NK-92 treated with Interleukin-12 subunit alpha and Interleukin-12 subunit beta, amount 100 ng/mL, for 24 hours (cell line): ENCODE data around the gene RBM19.

ENCODE experiments used
- DNase-seq: peaks from one replicate; lab custom pipeline; 2025; lab: John Stamatoyannopoulos, UW

RBM19 gene

DNA sequence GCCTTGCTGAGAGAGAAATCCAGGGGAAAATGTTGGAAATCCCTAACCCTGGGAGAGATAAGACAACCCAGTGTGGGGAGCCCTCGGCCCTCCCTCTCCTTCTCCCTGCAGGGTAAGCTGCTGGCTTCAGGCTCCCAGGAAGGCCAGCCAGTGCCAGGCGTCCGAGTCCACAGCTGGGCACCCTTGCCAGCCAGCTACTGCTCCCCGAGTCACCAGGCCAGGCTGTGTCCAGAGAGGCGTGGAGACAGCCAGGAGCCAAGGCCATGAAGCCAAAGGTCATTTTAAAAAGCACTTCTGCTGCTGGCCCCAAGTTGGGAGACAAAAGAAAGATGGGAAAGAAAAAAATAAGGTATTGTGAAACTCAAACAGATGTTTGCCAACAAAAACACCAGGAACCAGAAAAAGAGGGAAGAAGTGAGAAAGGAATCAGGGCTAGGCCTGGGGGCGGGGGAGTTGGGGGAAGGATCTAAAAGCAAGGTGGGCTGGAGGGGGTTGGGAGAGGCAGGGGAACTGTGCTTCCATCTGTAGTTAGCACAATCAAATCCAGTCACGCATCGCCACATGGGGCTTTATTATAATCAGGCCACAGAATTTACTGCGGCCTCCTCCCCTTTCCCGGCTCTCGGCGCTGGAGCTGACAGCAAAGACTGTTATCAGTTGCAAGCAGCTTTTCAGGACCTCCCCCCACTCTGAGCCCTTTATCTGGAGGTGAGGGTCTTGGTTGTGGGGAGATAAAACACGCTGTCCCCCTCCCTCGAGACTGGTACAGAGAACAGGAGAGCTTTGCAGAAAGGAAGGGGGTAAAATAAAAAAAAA is 33.5 kb downstream of the RBM19 start:
- DNase-seq, result no peak

GRCh38 chr12:113931517-113931916 is 34.6 kb downstream of the RBM19 start:
- DNase-seq, result no peak

GRCh38 chr12:113930249-113930648 is 35.9 kb downstream of the RBM19 start:
- no peak for DNase-seq

DNA sequence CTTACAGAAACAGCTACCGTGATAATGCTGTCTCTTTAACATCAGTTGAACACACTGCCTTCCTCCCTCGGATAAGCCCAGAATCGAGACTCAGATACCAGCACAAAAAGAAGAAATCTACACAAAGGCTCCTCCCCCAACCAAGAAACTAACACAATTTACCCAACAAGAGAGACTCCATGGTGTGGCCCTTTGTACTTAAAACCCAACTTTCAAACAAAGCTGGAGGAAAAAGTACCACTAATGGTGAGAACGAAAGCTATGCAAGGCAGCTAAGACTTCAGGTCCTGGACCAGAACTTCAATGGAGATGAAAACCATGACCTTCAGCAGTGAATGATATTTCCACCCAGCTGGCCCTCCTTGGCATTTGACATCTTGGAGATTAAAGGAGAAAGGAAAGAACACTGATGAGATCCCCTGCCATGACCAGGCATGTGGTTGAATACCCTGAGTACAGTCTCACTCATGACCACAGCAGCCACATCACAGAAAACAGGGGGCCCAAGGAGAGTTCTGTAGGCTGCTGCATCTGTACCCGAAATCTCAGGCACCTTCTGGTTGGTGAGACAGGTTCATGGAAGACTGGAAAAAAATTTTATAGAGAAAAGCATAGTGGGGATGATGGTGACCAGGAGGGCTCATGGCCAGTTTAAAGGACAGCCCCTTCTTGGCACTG is 36.7 kb downstream of the RBM19 start:
- DNase-seq, result no peak

DNA sequence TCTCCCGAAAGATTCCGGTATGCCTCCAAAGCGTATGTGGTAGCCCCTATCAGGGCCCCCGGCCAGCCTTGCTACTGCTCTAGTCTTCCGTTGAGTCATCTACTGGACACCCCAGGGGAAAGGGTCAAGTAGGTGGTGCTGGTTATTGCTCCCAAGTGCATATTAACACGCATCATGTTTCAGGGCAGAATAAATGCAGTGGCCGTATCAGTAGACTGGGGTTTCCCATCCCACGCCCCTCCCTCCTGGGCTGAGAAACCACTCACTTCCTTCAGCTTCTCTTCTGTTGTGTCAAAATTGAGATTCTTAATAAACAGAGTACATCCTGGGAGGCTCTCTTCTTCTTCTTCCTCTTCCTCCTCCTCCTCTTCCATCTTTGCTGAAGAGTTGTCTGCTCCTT is 39.3 kb downstream of the RBM19 start:
- no peak for DNase-seq

DNA sequence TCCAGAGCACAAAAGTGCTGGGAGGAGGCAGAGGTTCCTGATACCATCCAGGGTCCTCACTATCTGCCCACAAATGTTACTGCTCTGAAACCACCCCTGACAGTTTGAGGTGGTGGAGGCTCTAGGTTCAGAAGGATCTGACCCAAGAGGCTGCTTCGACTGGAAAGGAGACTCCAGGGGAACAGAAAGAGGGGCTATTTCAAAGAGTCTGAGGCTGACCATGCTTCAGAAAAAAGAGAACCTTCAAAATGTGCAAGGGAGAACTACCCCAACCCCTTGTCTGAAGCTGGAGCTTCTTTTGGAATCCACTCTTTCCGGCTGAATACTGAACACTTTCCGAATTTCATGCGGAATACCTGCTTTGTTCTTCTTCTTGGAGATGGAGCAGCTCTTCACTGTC is 41.8 kb downstream of the RBM19 start:
- no peak for DNase-seq

GRCh38 chr12:113923251-113923650 is 42.9 kb downstream of the RBM19 start:
- DNase-seq, result no peak

DNA sequence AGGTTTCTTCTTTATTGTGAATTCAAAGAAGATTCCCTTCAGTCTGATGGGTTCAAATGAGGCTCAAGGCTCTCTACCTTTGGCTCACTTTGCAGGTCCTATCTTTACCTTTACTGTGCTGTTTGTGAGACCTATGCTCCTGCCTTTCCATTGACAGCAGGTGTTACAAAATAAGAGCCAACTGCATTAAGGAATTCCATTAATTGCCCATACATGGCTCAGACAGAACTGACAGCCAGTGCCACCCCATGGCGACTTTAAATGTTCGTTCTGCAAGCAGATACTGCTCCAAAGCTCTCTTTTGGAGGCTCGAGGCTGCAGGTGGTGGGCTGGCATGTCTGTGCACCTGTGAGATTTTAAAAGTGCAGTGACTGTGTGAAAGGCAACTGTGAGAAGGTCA is 44.7 kb downstream of the RBM19 start:
- no peak for DNase-seq

DNA sequence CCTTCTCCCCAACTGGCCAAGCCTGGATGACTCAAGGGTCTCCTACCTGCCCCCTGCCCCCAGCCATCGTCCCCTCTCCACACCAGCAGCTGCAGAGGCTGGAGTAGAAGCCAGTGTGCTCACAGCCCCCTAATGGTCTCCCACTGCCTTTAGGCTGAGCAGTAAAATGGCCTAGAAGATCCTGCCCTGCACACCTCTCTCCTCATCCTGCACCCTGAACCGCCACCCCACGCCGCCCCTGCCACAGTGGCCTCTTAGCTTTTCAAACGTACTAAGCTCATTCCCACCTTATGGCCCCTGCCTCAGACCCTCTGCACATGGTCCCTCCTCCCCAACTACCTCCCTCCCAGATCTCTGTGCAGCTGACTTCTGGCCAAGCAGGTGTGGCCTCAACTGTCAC is 46.3 kb downstream of the RBM19 start:
- DNase-seq, result no peak

- no peak for DNase-seq
These were observed 47.8 kb downstream of the RBM19 start for GRCh38 chr12:113918306-113918705.

GRCh38 chr12:113917393-113917792 is 48.7 kb downstream of the RBM19 start:
- no peak for DNase-seq

- DNase-seq, result no peak
These were observed 51.3 kb downstream of the RBM19 start for GRCh38 chr12:113914806-113915205.

GRCh38 chr12:113914176-113914575 is 51.9 kb downstream of the RBM19 start:
- DNase-seq, result no peak

GRCh38 chr12:113912760-113913329 is 53.3 kb downstream of the RBM19 start:
- DNase-seq, result no peak

DNA sequence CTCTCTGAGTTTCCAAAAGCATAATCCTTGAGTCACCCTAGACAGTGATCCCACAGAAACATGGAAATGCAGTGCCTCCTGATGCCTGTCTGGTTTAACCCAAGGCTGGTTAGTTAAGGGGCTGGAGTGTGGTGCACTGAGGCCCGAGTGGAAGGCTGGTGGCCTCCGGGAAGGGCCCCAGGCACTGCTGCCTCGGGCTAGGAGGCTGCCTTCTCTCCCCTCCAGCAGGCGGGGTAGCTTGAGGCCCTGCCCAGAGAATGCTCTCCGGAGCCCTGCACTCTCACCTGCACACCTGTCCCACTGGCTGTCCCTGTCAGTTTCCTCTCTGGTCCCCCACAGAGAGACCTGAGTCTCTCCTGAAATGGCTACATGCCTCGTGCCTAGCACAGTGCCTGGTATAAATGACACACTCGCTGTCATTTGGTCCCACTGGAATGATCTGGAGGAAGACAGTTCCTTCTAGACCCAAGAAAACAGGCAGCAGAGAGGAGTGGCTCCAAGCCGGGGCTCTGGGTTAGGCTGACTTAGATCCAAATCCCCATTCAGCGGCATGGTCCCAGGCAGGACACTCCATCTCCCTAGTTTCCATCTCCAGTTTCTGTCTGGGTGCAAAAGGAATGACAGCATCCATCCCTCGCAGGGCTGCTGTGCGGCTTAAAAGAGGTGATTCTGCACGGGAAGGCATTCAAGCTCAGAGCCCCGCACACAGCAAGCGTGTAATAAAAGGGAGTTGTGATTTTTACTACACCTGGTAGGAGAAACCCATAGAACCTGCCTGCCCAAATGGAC is 54.0 kb downstream of the RBM19 start:
- no peak for DNase-seq

DNA sequence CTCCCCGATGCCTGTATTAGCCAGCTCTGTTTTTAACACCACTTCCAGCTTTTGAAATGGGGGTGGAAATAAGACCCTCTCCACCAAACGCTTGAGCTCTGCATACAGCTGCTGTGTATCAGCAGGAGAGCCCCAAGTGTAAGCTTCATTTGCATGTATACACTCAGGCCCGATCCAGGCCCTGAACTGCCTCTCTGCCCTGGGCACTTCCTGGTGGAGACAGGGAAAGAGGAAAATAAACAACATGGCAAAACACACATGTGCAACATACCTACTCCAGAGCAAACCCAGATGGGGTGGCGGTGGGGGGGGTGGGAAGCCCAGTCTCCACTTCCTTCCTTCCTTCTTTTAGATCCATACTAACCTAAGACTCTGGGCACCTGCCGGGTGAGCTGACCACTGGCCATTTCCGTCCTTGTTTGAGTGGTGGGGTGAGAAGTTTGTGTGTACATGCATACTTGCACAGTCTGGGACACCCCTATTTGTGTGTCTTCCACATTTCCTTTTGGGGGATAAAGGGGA is 55.3 kb downstream of the RBM19 start:
- no peak for DNase-seq

DNA sequence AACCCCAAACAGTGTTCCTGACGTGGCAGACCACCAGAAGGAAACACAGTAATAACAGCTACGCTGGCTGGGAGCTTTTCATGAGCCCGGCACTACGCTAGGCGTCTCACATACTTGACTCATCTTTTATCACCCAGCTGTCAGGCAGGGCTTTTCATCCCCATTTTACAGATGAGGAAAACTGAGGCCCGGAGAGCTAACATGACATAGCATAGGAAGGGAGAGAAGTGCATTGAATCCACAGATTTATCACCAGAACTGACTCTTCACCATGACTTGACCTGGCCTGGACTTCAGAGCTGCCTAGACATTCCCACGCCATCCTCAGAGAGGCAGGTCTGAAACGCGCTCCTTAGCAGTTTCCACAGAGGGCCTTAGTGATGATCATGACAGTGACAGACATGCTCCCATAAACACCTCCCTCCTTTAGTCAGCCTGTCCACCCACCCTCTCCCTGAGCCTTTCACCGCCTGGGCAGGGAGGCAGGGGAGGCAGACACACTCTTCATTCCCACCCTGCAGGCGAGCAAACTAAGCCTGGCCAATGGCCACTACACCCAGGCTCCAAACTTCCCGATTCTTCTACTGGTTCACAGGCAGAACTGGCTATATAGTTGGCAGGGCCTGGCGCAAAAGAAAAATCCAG is 56.2 kb downstream of the RBM19 start:
- DNase-seq, result no peak

DNA sequence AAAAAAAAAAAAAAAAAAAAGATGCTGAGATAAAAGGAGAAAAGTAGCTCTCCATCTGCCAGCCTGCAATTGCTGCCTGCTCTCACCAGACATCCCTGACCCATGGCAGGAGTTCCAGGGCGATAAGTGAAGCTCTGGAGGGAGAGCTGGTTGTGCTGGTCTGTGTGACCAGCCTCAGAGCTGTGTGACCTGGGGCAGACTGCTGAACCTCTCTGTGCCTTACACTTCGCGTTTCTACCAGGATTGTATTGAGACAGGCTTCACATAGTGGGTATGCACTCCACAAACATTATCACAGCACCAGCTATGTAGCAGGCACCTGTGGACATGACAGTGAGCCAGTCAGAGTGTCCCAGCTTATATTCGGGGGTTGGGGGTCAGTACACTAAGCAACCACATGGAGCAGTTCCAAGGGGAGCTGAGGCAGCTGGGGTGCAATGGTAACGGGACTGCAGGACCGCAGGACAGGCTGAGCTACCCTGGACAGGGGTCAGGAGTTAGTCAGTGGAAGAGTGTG is 57.5 kb downstream of the RBM19 start:
- no peak for DNase-seq

DNA sequence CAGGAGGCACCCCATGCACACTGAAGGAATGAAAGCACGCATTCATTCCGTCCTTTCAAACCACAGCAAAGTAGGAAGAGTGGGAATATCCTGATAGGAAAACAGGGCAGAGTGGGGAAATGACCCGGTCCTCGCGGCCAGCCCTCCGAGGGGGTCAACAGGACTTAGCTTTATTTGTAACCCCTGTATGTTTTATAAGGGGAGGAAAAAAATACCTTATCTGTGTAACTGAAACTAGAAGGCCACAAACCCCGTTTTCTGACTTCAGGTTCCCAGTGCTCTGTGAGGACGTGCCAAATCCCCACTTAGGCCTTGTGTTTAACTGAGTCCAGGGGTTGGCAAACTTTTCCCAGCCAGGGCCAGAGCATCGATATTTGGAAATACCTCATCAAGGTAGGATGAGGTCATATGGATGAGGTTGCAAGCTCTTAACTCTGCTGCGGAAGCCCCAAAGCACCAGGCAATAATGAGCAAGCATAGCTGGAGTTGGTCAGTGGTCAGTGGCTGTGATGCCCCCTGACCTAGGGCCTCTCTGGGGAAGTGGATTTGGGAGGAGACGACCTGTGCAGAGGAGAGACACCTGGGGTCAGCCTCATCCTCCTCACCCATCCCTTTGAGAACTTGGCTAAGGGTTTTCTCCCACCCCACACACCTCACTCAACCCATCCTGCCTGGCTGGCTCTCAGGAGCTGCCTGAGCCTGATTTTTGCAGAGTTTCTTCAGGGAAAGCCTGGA is 58.5 kb downstream of the RBM19 start:
- no peak for DNase-seq

GRCh38 chr12:113906411-113907200 is 59.5 kb downstream of the RBM19 start:
- DNase-seq, result no peak
